SK-N-MC (cell line): ENCODE data around the gene TSSK6.

Source experiments
- EZH2 ChIP-seq: fragments of 200-600 bp; sonication (generic); IDR thresholded peaks from one replicate; pipeline ENCODE4 v1.6.1; 2017; ENCODE audit warnings: antibody characterized with exemption
- POLR2AphosphoS5 ChIP-seq: IDR thresholded peaks from 2 replicates; pipeline ENCODE4 v1.6.1; 2012; ENCODE audit warnings: mild to moderate bottlenecking, low read depth, low read length, borderline replicate concordance

- no peak for TF ChIP-seq POLR2AphosphoS5
- TF ChIP-seq EZH2 = no peak
Observed at GRCh38 chr19:19561946-19562664, 46.8 kb upstream of the TSSK6 start.
